AML-193 (cell line): ENCODE measurements around the gene SCFD2.
"Not testable (repeated sequence)": the region's sequence is repeated elsewhere in the genome, so short reads cannot be mapped to it uniquely, and the experiment has no call there.

Experiments
- DNase-seq, 2 experiments: peaks; one replicate each; lab custom pipeline; 2025; lab: John Stamatoyannopoulos, UW

SCFD2 gene

GRCh38 chr4:53139256-53139655 lies 226.6 kb downstream of the SCFD2 start:
- not testable (repeated sequence) for DNase-seq

GRCh38 chr4:53137468-53137867 lies 228.4 kb downstream of the SCFD2 start:
- no peak for DNase-seq

DNA sequence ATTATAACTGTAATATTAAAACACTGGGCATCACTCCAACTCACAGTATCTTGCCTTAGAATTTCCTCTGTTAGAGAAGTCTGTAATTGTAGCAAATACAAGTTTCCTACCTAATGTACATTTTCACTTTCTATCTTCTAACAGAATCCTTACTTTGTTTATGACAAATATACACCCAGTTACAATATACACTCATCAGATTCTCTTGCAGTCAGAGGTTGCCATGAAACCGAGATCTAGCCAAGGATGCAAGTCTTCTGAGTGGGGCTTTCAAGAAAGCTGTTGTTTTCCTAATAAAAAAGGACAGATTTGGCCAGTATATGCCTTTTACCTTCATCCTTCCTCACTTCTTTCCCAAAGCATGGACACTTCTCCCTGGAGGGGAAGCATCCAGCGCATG lies 228.9 kb downstream of the SCFD2 start:
- no peak for DNase-seq

GRCh38 chr4:53132132-53132891 lies 233.5 kb downstream of the SCFD2 start:
- no peak for DNase-seq

DNA sequence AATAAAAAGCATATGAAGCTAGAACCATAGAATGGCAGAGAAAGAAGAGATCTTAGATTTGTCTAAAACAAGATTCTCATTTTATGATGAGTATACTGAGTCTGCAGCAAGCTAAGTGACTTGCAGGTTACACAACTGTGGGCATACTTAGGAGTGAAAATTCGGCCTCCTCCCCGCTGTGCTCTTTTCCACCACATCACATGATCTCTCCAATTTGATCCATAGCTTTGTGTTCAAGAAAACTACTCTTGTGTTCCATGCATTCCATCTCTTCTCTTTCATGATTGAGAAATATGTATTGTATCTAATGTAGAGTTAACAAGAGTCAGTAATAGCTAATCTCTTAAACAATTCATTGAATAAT lies 234.3 kb downstream of the SCFD2 start:
- DNase-seq, result no peak

DNA sequence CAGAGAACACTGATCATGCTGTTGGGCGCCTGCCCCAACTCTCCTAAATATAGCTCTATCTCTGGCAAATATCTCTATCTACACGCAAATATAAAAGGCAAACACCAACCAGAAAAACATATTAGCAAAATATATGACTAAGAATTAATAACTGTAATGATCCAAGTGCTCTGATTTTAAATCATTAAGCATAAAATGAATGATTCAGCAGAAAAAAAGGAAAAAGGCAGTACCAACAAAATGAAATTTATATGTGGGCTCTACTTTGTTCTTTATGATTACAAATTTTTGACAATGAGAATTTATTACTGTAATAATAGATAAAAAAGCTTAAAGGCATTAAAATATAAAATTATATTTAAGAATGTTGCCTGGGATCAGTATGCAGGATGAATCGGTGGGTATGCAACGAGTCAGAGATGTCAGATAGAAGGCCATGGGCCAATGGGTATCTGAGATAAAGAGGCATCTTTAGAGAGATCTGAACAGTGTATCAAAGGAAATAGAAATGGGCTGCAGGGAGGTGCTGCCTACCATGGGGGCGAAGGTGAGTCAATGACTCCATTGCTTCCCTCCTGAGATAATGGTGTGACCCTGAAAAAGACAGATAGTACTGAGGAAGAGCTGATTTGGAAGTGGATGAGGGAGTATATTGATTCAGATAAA lies 234.8 kb downstream of the SCFD2 start:
- DNase-seq, result no peak

DNA sequence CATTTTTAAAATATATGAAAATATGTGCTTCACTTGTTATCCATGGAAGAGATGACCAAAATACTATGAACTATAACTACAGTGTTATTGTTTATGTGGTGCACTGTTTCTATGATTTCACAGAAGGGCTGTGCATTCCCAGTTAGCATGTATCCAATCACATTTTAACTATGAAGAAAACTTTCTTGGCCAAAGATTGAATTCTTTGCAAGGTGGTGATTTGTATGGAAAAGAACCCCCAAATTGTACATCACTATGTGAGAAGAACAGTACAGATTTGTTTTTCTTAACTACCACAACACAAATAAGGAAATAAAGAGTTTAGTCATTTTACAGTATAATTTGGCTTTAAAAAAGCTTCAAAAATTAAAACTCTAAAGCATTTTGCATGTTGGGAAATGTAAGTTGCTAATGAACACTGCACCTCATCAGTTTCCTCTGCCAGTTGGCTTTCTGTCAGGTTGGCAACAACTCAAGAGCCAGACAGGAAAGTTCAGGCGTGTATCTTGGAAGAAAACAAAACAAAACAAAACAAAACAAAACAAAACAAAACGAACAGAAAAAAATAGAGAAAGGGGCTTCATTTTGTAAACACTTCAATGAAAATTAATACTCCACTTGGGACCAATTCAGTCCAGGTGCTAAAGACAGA lies 237.0 kb downstream of the SCFD2 start:
- no peak for DNase-seq

DNA sequence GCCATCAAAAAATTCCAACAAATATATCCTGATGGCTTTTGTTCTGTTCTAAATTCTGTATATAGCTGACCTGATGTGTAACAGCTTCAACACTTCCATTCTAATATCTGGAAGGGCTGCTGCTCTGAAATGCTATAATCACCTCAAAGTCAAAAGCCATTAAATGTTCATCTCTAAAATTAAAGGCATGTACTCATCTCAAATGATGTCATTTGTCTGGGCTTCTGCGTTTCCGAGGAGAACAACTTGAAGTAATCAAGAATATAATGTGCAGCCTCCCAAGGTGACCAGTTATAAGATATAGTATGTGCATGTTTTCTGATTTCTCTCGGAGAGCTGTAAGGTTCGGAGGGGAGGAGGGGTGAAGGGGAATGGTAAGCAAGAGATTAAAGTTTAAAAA lies 237.6 kb downstream of the SCFD2 start:
- DNase-seq, result no peak

- no peak for DNase-seq
Measured at GRCh38 chr4:53127365-53127764, 238.5 kb downstream of the SCFD2 start.

DNA sequence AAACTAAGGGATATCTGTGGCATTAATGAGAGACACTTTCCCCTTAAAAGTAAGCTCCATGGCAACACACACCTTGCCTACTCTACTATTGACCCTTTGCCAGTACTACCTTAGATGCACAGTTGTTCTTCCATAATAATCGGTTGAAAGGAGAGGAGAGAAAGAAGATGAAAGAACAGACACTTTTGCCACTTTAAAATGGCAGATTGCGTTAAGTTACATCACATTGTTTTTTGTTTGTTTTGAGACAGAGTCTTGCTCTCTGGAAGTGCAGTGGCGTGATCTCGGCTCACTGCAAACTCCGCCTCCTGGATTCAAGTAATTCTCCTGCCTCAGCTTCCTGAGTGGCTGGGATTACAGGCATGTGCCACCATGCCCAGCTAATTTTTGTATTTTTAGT lies 239.8 kb downstream of the SCFD2 start:
- DNase-seq, result no peak

GRCh38 chr4:53123819-53124218 lies 242.0 kb downstream of the SCFD2 start:
- DNase-seq, result no peak

- no peak for DNase-seq
Measured at GRCh38 chr4:53123171-53123570, 242.7 kb downstream of the SCFD2 start.

- DNase-seq, result no peak
Measured at GRCh38 chr4:53122280-53123116, 243.4 kb downstream of the SCFD2 start.

GRCh38 chr4:53121264-53121865 lies 244.5 kb downstream of the SCFD2 start:
- DNase-seq, result no peak

- no peak for DNase-seq
Measured at GRCh38 chr4:53120778-53121177, 245.1 kb downstream of the SCFD2 start.

GRCh38 chr4:53119680-53120079 lies 246.2 kb downstream of the SCFD2 start:
- DNase-seq, result no peak

DNA sequence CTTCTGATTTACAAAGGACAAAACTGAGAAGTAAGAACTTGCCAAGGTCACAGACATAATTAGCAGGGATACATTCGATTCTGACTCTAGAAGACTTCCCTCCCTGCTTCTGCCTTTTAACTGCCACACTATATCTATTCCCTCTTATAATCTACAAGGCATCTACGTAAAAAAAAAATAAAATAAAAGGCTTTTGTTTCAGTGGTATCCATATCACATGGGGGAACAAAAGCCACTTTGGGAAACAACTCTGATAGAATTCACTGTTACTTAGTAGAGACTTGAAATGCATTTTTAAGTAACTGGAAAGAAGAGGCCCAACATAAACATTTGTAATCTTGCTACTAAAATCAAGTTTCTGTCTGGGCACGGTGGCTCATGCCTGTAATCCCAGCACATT lies 247.2 kb downstream of the SCFD2 start:
- DNase-seq, result no peak

DNA sequence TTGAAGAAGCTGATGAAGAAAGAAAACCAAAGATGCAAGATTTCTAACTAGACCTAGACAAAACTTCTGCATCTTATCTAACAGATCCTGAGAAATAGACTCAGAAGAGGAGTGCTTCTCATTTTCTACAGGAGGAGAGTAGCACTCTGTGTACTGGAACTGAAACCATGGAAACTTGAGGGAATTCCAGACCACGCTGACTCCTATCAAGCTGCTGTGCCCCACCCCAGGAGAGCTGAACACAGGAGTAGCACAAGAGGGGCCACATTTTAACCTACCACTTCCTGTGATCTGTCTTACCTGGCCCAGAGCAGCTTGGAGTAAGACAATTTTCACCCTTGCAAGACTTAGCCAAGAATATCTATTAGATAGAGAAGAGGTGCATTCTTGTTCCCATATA lies 248.9 kb downstream of the SCFD2 start:
- DNase-seq, result no peak

GRCh38 chr4:53113431-53114225 lies 252.2 kb downstream of the SCFD2 start:
- DNase-seq, result no peak

- no peak for DNase-seq
Measured at GRCh38 chr4:53105313-53105712, 260.5 kb downstream of the SCFD2 start.

DNA sequence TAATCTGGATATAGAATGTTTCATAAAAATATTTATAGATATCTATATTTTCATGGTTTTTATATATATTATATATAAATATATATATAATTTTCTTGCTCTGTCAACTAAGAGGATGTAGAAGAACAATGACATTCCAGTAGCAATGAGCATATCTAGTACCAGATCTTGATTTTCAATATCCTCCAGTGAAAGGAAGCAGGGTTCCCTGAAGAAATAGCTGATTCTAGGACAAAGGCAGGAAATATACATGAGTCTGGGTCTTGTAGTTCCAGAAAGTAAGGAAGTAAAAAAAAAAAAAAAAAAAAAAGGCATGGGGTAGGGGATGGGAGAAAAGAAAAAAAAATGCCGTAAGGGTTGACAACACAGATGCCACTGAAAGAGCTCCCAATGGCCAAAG lies 262.4 kb downstream of the SCFD2 start:
- no peak for DNase-seq
